TTC549 (cell line): ENCODE measurements around the gene TBX19.

Source experiments
- FAIRE-seq: peaks from 2 replicates; lab custom pipeline; 2012; peaks lifted over from hg19 to GRCh38; lab: Jason Lieb, UNC

Gene TBX19

GRCh38 chr1:168360151-168361021, 79.7 kb downstream of the TBX19 start:
- FAIRE-seq = no peak

- FAIRE-seq = no peak
Measured at GRCh38 chr1:168361252-168361651, 80.6 kb downstream of the TBX19 start.

- no peak for FAIRE-seq
Measured at GRCh38 chr1:168362991-168363390, 82.3 kb downstream of the TBX19 start.
